HG03521 (cell line): Measurements from ENCODE around the gene SLC13A4.
"Not testable (repeated sequence)": the region's sequence is repeated elsewhere in the genome, so short reads cannot be mapped to it uniquely, and the experiment has no call there.

Experiments used
- ATAC-seq: cut with Tn5 transposase; IDR thresholded peaks from one replicate; pipeline ENCODE4 v1.9.1; 2021; ENCODE audit warnings: mild to moderate bottlenecking, moderate library complexity; ENCODE audit not compliant: unreplicated experiment

The SLC13A4 gene

DNA sequence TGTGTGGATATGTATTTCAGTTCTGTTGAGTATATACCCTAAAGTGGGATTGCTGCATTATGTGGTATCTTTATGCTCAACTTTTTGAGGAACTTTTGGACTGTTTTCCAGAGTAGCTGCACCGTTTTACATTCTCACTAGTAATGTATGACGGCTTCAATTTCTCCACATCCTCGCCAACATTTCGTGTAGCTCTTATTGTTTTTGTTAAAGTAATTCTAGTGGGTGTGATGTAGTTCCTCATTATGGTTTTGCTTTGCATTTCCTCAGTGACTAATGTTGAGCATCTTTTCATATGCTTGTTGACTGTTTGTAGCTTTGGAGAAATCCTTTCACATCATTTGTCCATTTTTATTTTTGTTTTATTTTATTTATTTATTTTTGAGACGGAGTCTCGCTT is 61.1 kb downstream of the SLC13A4 start:
- no peak for ATAC-seq

DNA sequence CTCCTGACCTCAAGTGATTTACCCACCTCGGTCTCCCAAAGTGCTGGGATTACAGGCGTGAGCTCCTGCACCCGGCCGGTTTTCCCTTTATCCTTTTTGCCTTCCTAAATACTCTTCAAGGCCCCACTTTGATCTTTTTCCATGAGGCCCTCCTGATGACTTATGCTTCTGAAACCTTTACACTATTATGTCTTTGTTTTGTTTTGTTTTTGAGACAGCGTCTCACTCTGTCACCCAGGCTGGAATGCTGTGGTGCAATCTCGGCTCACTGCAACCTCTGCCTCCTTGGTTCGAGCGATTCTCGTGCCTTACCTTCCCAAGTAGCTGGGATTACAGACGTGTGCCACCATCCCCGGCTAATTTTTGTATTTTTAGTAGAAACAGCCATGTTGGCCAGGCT is 61.8 kb downstream of the SLC13A4 start:
- ATAC-seq: no peak

DNA sequence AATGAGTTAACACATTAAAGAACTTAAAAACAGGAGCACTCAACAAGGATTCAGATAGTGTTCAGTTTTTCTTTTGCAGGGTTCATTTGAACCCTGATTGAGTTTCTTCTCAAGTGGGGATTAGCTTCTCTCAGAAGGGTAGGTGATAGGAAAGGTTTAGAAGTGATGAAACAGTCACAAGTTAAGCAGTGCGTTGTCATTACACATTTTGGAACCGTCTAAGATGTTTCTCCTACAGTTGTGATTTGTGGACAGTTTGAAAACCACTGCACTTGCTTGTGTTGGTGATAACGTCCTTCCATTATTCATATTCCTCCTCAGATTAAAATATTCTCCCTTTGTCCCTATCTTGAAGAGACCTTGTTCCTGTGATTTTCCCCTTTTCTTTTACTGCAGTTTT is 62.9 kb downstream of the SLC13A4 start:
- ATAC-seq: no peak

DNA sequence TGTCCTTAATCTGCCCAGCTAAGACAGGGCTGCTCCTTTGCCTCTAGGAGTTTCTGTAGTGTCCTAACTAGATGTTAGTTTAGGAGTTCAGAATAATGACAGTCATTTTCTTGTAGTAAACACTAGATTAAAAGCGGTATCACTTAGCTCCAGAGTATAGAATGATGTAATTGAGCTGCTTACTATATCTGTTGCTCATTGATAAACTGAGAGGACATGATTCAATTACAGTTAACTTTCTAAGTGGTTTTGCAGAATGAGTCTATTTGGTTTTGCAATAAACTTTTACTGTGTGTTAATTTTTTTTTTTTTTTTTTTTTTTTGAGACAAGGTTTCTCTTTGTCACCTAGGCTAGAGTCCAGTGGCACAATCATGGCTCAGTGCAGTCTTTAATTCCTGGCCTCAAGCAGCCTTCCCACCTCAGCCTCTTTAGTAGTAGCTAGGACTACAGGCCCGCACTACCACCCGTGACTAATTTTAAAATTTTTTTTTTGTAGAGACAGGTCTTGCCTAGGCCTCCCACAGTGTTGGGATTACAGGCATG is 63.9 kb downstream of the SLC13A4 start:
- no peak for ATAC-seq

DNA sequence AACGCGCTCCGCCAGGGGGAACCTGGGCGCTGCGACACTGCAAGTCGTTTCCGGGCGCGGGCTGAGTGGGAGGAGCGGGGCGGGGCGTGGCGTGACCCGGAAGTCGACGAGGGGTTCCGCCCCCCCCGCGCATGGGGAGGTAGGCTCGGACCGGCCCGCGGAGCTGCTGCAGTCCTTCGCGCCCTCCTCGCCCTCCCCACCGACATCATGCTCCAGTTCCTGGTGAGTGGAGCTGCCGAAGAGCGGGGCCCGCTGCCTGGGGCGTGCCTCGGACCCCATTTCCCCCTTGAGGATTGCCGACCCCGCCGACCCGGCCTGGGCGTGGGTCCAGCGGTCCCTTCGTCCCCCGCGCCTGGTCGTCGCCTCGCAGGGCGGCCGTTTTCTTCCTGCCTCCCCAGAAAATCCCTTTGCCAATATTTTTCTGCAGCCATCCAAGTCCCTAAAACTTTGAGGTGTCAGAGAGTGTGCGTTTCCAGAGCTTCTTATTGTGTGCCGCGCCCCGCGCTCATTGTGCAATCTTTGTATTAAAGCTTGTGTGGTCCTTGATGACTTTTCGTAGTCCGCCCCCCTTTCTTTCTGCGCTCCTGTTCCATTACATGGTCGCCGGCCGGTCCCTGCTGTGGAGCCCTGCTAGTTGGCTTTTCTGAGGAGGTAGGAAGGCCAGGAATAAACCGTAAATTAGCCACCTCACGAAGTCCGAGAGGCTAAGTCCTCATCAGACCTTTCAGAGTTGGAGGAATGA is 65.4 kb downstream of the SLC13A4 start, which contains the start of gene STMP1:
Gene STMP1 (plus strand): TSS at position 142 of the 742 bp plus-strand sequence.
- ATAC-seq: peak; percentile 97

DNA sequence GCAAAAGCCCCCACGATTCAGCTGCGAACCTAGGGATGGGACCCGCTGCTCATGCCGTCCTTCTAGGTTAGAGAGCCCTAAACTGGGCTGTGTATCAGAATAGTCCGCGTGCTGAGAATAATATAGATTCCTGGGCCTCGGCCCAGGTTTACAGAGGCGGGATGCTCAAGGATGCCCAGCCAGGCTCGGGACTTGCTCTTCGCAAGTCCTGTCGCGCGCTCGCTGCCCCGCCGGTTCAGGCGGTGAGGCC is 65.9 kb downstream of the SLC13A4 start:
- no peak for ATAC-seq

DNA sequence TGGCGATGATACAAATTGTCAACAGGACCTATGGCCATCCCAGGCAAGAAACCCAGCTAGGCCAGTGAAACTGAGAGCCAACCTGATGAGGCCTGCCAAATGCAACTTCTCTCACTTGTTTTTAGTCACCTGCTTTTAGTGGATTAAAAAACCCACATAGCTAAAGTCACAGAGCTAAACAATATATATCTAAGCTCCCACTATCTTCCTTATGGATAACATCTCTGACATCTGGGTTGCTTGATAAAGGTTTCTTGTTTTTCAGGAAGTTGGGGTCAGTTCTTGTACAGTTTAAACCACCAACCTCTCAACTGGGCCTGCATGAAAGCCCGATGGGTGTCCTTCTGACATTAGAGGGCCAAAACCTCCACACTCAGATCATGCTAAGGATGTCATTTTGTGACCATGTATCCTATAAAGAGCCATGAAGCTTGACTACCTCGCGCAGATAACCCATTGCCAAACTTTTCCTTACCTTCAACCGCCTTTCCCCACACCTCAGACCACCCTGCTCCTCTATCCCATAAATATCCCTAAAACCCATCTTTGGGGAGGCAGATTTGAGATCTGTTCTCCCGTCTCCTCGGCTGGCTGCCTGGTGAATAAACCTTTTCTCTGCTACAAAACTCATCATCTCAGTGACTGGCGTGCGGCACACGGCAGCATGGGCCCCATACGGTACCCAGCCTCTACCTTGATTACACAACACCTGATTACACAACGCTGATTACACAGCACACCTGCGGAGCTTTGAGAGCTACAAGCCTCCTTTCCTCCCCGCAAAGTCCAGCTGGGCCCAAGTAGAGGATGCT is 66.5 kb downstream of the SLC13A4 start:
- ATAC-seq: no peak

DNA sequence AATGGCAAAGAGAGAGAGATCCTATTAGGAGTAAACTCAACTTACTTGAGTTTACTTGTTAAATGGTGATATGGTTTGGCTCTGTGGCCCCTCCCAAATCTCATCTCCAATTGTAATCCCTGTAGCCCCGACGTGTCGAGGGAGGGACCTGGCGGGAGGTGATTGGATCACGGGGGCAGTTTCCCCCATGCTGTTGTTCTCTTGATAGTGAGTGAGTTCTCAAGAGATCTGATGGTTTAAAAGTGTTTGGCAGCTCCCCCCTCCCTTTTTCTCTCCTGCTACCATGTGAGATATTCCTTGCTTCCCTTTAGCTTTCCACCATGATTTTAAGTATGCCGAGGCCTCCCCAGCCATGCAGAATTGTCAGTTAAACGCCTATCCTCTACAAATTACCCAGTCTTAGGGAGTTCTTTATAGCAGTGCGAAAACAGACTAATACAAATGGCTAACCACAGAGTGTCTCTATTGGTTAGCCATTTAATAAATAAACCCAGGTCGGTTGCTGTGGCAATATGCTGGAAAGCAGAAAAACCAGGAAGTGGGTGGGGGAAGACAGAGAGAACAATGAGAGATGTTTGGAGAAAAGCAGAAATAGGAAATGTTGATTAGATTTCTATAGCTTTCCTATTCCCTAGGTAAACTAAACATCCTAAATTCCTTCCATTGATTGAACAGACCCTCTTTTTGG is 68.7 kb downstream of the SLC13A4 start:
- ATAC-seq: no peak

DNA sequence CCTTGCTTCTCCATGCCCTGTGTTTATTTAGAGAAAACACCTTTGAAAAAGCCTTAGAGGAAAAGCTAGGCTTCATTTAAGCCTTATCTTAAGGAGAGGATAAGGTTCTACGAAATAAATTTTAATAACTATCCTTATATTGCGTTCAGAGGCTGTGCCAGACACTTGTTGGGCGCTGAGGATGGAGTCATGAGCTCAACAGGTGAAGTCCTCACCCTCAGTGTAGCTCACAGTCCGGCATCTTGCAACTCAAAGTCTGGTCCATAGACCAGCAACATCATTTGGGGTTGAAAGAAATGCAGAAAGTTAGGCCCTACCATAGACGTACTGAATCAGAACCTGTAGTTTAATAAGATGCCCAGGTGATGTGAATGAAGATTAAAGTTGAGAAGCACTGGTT is 69.4 kb downstream of the SLC13A4 start:
- ATAC-seq: no peak

DNA sequence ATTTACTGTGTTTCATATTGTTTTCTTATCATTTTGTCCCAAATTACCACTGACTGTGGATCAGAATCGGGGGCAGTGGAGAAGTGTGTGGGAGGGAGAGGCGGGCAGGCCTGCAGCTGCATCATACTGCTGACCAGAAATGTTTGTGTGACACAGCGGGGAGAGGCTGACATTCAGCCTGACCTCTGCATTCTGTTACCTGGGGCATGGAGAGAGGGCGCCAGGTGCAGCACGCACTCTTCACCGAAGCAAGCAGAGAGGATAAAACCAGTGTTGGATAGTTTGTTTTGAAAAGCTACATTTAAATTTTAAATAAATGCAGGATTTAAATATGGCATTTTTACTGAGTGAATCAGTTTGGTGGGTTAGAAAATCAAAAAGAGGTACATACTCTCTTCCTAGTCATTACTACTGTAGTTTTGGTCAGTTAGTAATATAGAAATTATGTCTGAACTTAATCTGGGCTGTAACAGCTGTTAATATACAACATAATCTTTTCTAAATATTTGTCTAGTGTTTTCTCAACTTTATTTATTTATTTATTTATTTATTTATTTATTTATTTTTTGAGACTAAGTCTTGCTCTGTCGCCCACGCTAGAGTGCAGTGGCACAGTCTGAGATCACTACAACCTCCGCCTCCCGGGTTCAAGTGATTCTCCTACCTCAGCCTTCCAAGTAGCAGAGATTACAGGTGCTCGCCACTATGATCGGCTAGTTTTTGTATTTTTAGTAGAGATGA is 74.5 kb downstream of the SLC13A4 start:
- ATAC-seq: no peak

DNA sequence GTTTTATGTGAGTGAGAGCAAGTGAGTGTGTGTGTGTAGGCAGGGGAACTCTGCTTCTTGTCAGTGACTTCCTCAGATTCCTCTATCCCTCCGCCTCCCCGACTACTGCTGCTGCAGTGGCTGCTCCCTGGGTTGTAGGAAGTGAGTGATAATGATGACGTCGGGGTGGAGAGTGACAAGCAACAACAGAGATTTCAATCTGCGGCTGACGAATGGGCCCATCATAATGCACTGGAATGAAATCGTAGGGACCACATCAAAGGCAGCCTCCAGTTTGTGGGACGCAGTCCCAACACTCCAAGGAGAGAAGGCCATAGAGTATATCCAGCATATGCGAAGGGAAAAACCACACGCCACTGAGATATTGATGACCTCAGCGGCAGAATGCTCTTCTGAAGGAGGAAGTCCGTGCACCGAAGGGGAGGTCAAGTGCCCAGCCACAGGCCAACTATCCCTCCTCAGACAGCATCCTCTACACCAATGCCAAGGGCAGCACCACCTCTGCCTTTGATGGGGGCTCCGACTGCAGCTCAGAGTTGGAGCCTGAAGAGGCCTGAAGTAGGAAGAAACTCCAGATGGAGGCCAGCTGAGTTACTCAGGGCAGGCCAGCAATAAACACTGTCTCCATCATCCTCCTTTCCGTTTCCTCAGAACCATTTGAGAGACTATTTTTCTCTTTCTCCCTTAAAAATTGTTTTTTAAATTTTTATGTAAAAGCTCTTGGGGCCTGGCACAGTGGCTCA is 77.0 kb downstream of the SLC13A4 start:
- ATAC-seq: no peak

DNA sequence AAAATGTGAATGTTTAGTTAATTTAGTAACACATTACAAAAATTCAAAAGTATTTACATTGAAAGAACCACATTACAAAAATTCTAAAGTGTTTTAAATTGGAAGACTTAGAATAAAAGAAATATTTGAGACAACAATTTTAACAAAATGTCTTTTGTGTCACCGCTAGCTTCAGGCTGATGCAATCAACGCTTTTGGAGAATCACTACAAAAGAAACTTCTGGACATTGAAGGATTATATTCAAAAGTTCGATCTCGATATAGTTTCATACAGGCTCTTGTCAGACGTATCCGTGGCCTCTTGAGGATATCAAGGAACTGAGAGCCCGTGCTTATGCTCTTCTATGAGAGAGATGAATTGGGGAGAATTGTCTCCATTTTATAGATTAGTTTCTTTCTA is 79.8 kb downstream of the SLC13A4 start:
- ATAC-seq: no peak

DNA sequence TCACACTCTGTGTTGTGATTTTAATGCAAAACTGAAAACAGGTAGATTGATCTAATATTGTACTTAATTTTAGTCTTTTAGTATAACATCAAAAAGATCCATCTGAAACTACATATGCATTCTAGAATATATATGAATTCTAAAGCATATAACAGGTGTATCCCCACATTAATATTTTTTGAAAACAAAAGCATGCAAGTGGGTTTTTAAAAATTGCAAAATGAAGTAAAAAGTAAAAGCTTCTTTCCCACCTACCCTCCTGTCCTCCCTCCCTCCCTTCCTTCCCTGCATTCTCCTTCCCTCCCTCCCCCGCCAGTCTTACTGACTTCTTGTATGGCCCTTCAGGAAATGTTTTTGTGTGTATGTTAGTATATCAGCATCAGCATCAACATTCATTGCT is 80.2 kb downstream of the SLC13A4 start:
- no peak for ATAC-seq

DNA sequence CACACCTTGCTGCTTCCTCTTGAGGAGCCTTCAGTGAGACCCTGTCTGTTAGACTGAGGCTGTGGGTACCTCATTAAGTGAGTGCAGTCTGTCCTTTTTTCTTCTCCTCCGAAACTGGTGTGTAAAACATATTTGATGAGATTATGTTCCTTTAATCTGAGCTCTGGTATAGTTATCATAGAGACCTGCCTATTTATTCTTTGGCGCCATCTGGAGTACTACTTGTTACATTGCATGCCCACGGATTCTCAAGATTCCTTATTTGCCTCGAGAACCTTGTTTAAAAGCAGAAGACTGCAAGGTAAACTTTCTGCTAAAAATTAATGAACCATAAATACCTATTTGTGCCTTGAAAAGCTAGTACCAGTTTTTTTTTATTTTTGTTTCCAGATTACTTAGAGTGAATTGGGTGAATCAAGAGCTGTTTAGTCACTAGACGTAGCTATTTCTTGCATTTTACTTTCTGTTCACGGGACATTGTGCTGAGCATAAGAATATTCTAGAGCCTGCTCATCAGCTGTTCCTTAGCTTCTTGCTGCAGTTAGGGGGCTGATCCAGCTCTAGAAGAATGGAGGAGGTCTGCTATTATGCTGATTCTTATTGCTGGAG is 82.6 kb downstream of the SLC13A4 start:
- ATAC-seq: no peak

DNA sequence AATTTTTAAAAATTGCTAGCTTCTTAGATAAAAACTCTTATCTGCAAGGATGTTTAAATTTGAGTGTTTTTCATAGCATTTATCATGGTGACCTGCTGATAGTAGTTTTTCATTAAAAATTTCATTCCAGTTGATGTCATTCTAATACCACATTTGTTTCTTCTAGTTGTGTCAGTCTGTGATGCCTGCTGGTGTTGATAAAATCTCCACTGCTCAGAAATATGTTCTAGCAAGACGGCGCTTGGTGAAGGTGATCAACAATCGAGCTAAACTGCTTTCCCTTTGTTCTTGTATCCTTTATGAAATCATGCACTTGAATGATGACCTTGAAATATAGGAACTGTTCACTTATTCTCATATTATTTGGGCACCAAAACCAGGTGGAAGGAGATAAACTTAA is 83.3 kb downstream of the SLC13A4 start:
- no peak for ATAC-seq

DNA sequence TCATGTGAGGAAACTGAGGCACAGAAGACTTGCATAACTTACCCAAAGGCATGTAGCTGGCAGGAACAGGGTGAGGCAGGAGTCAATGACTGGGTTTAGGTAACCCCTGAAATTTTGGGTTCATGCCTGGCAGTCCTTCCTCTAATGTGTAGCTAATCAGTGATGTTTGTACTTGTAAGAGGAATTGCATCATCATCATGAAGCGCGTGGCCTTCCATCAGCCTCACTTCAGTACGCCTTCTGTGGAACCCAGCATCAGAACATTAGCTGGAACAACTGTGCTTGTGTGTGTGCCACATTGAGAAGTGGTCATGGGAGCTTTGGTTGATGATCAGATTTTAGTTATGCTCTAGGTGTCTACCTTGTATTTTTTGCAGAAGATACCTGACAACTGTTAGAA is 83.8 kb downstream of the SLC13A4 start:
- no peak for ATAC-seq

DNA sequence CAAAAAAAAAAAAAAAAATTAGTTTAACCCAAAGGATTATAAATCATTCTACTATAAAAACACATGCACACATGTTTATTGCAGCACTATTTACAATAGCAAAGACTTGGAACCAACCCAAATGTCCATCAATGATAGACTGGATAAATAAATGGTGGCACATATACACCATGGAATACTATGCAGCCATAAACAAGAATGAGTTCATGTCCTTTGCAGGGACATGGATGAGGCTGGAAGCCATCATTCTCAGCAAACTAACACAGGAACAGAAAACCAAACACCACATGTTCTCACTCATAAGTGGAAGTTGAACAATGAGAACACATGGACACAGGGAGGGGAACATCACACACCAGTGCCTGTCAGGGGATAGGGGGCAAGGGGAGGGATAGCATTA is 88.3 kb downstream of the SLC13A4 start:
- ATAC-seq: not testable (repeated sequence)

DNA sequence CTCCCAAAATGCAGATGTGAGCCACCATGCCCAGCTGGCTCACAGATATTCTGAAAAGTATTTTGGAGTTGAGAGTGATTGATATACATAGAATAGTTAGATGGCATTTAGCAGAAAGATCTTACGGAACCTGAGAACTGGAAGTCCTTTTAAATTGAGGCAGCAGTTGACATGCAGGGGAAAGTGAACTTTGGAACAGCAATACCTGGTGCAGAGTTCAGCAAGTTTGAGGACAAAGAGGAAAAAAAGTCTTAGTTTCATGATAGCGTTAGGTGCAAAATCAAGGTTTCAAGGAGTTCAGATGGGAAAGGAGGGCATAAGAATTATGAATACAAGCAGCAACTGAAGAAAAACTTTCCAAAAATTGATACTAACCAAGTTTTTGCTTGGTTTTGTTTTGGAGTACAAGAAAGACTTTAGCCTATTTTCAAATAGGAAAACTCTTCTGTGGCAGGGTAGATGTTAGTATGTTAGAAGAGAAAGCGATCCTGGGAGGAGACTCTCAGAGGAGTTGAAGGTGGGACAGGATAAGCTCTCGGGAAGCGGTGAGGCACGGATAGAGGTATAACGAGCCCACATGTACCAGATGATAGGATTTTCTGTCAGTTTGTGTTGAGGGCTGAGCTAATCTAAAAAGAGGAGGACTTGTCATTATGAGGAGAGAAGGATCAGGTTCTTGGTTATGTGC is 93.7 kb downstream of the SLC13A4 start:
- no peak for ATAC-seq
